GM18526 (cell line): ENCODE results near the gene SLC44A1.
A peak's percentile ranks its signal among the peaks of the same experiment; 100 is the strongest.

Experiments used
- POLR2A ChIP-seq: IDR thresholded peaks from 3 replicates; pipeline ENCODE4 v1.6.1; 2011; ENCODE audit not compliant: insufficient read length; ENCODE audit errors: extremely low read depth

The SLC44A1 gene

GRCh38 chr9:105431424-105432246 is 187.2 kb downstream of the SLC44A1 start:
- no peak for TF ChIP-seq POLR2A

GRCh38 chr9:105432247-105432842 is 187.9 kb downstream of the SLC44A1 start:
- TF ChIP-seq POLR2A: no peak

- no peak for TF ChIP-seq POLR2A
Observed at GRCh38 chr9:105435453-105435852, 191.0 kb downstream of the SLC44A1 start.

GRCh38 chr9:105436783-105437182 is 192.3 kb downstream of the SLC44A1 start:
- no peak for TF ChIP-seq POLR2A

- TF ChIP-seq POLR2A: no peak
Observed at GRCh38 chr9:105437704-105438103, 193.3 kb downstream of the SLC44A1 start.

GRCh38 chr9:105438141-105438806 is 193.8 kb downstream of the SLC44A1 start:
- no peak for TF ChIP-seq POLR2A

- no peak for TF ChIP-seq POLR2A
Observed at GRCh38 chr9:105439428-105439827, 195.0 kb downstream of the SLC44A1 start.

- no peak for TF ChIP-seq POLR2A
Observed at GRCh38 chr9:105441616-105442160, 197.2 kb downstream of the SLC44A1 start.

GRCh38 chr9:105443121-105443520 is 198.7 kb downstream of the SLC44A1 start:
- no peak for TF ChIP-seq POLR2A

GRCh38 chr9:105444130-105444529 is 199.7 kb downstream of the SLC44A1 start:
- no peak for TF ChIP-seq POLR2A

GRCh38 chr9:105445203-105445881 is 200.9 kb downstream of the SLC44A1 start:
- TF ChIP-seq POLR2A: no peak

- no peak for TF ChIP-seq POLR2A
Observed at GRCh38 chr9:105447386-105447813, 202.9 kb downstream of the SLC44A1 start.

- peak; percentile 68 for TF ChIP-seq POLR2A
Observed at GRCh38 chr9:105447814-105448812, 203.7 kb downstream of the SLC44A1 start, which contains the start of gene FSD1L. Gene FSD1L (plus strand): TSS chr9:105448034. CDS start chr9:105448221, 187 bp downstream.

- TF ChIP-seq POLR2A: no peak
Observed at GRCh38 chr9:105449081-105449480, 204.6 kb downstream of the SLC44A1 start.
